Ascending aorta (tissue), 2 donors: Measurements from ENCODE around the gene FKBP1B. TPM values are rescaled to one million over a fixed set of nuclear protein-coding genes. Genes with fewer than 3 reads are reported as not detected.
A peak's percentile ranks its signal among the peaks of the same experiment; 100 is the strongest.

Experiments
- DNase-seq, 2 donors: peaks; one replicate each; pipeline ENCODE4 v3.0.0-alpha.2; 2019; ENCODE audit warnings: low spot score in 2 of 2
- H3K27ac ChIP-seq, 2 donors: fragments of 200-600 bp; sonication (generic); one replicate each; pipeline ENCODE4 v1.5.1; 2016 to 2017; ENCODE audit warnings: mild to moderate bottlenecking in 1 of 2
- H3K27me3 ChIP-seq: fragments of 200-600 bp; sonication (generic); one replicate; pipeline ENCODE4 v1.5.1; 2017
- H3K36me3 ChIP-seq, 2 donors: fragments of 200-600 bp; sonication (generic); one replicate each; pipeline ENCODE4 v1.5.1; 2016
- H3K4me1 ChIP-seq, 2 donors: fragments of 200-600 bp; sonication (generic); one replicate each; pipeline ENCODE4 v1.5.1; 2016 to 2017; ENCODE audit warnings: mild to moderate bottlenecking in 1 of 2
- H3K4me3 ChIP-seq, 2 donors: fragments of 200-600 bp; sonication (generic); one replicate each; pipeline ENCODE4 v1.5.1; 2016 to 2017; ENCODE audit warnings: mild to moderate bottlenecking in 1 of 2
- H3K9me3 ChIP-seq, 2 donors: fragments of 200-600 bp; sonication (generic); one replicate each; pipeline ENCODE4 v1.5.1; 2016
- intact Hi-C: fragments of 100-400 bp; cut with DNase I; formaldehyde crosslinking; loops from one replicate; pipeline ENCODE4 v1.15.1; 2023
- total RNA-seq: library from RNA; depleted of rRNA; stranded (reverse); fragments of >200 nt; gene quantifications from one replicate; pipeline ENCODE4 v1.1.0, GENCODE V29; 2016
- TF ChIP-seq, protein P1 (sequence below), 3 experiments: fragments of 200-600 bp in 2 of 3; fragments of 450-650 bp in 1 of 3; sonication (generic) in 2 of 3; IDR thresholded peaks; one replicate each; pipeline ENCODE4 v1.5.1; 2016 to 2019; ENCODE audit warnings: antibody characterized with exemption in 3 of 3, mild to moderate bottlenecking in 1 of 3, moderate library complexity in 1 of 3

Gene FKBP1B
- total RNA-seq, result not detected

GRCh38 chr2:24049485-24050021, at the start of gene FKBP1B:
TSS of gene FKBP1B (plus strand) at chr2:24049741. CDS start at chr2:24049850, 109 bp downstream.
- H3K27ac ChIP-seq, result peak within 1 kb of the TSS; percentile 65 to 82
- no peaks in the 10 kb centered on the region for H3K9me3 ChIP-seq
- H3K27me3 ChIP-seq, result no peaks in the 10 kb centered on the region
- TF ChIP-seq, protein P1, sequence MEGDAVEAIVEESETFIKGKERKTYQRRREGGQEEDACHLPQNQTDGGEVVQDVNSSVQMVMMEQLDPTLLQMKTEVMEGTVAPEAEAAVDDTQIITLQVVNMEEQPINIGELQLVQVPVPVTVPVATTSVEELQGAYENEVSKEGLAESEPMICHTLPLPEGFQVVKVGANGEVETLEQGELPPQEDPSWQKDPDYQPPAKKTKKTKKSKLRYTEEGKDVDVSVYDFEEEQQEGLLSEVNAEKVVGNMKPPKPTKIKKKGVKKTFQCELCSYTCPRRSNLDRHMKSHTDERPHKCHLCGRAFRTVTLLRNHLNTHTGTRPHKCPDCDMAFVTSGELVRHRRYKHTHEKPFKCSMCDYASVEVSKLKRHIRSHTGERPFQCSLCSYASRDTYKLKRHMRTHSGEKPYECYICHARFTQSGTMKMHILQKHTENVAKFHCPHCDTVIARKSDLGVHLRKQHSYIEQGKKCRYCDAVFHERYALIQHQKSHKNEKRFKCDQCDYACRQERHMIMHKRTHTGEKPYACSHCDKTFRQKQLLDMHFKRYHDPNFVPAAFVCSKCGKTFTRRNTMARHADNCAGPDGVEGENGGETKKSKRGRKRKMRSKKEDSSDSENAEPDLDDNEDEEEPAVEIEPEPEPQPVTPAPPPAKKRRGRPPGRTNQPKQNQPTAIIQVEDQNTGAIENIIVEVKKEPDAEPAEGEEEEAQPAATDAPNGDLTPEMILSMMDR (IDR thresholded peaks at IDR 0.05), result no peak
- H3K4me1 ChIP-seq, result peaks cover 0 to 17% of the 10 kb centered on the region in 2 donors
- intact Hi-C loops, result loop anchor here (2.0 kb wide), 1 partner anchor 73 kb away; the partner anchor contains the start of genes FAM228B and PFN4
- H3K36me3 ChIP-seq, result no peaks in the 10 kb centered on the region
- peak within 1 kb of the TSS; percentile 61 to 95 for H3K4me3 ChIP-seq
- DNase-seq, result peak in 1 of 2 donors; percentile 82

DNA sequence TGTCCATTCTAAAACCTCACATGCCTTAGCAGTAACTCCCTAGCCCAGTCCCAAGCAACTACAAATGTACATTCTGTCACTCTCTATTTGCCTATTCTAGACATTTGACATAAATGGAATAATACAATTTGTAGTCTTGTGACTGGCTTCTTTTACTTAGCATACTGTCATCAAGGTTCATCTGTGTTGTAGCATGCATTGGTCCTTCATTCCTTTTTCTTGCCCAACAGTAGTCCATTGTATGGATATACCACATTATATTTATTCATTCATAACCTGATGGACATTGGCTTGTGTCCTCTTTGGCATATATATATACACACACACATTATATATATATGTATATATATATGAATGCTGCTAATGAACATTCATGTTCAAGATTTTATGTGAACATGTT, 41.8 kb upstream of the FKBP1B start:
- peaks cover 5% of the 10 kb centered on the region for H3K27me3 ChIP-seq
- intact Hi-C loops, result no loop called here
- H3K9me3 ChIP-seq, result no peaks in the 10 kb centered on the region
- H3K4me1 ChIP-seq, result peaks cover 0 to 5% of the 10 kb centered on the region in 2 donors
- no peak overlapping the region for H3K4me3 ChIP-seq
- H3K27ac ChIP-seq, result no peak overlapping the region
- no peak for DNase-seq
- no peaks in the 10 kb centered on the region for H3K36me3 ChIP-seq
- TF ChIP-seq, protein P1 (IDR thresholded peaks at IDR 0.05), result no peak

DNA sequence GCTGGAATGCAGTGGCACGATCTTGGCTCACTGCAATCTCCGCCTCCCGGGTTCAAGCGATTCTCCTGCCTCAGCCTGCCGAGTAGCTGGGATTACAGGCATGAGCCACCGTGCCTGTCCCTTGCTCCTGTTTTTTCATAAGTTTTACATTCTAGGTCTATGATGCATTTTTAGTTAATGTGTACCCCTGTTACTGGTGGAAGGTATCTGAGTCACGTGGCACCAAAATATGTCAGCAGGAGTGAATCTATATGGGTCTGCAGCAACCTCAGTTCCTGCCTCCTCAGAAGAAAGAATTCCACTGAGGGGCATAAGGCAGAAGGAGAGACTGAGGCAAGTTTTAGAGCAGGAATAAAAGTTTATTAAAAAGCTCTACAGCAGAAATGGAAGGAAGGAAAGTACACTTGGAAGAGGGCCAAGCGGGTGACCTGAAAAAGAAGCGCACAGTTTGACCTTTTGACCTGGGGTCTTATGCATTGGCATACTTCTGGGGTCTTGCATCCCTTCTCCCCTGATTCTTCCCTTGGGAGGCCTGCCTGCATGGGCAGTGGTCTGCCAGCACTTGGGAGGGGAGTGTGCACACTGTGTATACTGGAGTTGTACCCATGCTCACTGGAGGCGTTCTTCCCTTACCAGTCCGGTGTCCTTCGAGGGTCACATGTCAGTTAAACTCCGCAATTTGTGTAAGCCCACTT, 40.7 kb upstream of the FKBP1B start:
- H3K9me3 ChIP-seq, result no peaks in the 10 kb centered on the region
- no peak overlapping the region for H3K27ac ChIP-seq
- no peaks in the 10 kb centered on the region for H3K36me3 ChIP-seq
- intact Hi-C loops, result no loop called here
- peaks cover 0 to 5% of the 10 kb centered on the region in 2 donors for H3K4me1 ChIP-seq
- peaks cover 5% of the 10 kb centered on the region for H3K27me3 ChIP-seq
- H3K4me3 ChIP-seq, result no peak overlapping the region
- no peak for DNase-seq
- TF ChIP-seq, protein P1 (IDR thresholded peaks at IDR 0.05), result no peak

- intact Hi-C loops, result no loop called here
- TF ChIP-seq, protein P1 (IDR thresholded peaks at IDR 0.05), result no peak
- H3K4me3 ChIP-seq, result no peak overlapping the region
Measured at GRCh38 chr2:24009367-24009679, 40.2 kb upstream of the FKBP1B start.

DNA sequence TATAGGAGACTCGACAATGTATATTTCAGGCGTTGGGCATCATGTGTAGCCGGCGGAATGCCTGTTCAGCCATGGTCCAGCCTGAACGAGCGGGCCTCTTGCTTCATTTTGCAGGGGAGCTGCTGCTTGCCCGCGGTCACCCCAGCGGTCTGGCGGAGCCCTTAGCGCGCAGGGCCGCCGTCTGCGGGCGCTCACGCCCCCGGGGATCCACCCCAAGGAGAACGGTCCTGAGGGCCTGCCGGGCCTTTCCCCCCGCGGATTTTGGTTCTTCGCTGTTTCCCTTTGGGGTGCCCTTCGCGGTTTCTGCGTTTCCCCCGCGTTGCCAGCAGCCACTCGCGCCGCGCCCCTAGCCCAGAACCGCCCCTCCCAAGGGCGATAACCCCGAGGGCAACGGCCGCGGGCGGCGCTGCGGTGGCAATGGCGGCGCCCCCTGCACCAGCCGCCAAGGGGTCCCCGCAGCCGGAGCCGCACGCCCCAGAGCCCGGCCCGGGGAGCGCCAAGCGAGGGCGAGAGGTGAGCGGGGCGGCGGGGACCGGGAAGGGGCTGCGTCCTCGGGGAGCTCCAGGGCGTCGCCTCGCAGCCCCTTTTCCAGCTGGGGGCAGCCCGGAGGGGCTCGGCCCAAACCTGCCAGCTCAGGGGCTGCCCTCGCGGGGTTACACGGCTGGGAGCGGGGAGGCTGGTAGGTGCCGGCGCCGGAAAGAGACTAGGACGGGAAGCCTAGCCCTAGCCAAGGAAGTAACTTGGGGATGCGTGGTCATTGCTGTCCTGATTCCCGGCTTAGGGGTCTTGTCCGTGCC, 39.7 kb upstream of the FKBP1B start, which contains the start of gene MFSD2B:
Gene MFSD2B (plus strand): TSS at position 406 of the 797 bp plus-strand sequence. CDS start 12 bp downstream, at position 418.
- no peak for DNase-seq
- H3K4me3 ChIP-seq, result peak within 1 kb of the TSS; percentile 42 to 49
- no peak within 1 kb of the TSS for H3K27ac ChIP-seq
- intact Hi-C loops, result no loop called here
- H3K27me3 ChIP-seq, result peaks cover 5% of the 10 kb centered on the region
- no peaks in the 10 kb centered on the region for H3K36me3 ChIP-seq
- TF ChIP-seq, protein P1 (IDR thresholded peaks at IDR 0.05), result no peak
- peaks cover 0 to 5% of the 10 kb centered on the region in 2 donors for H3K4me1 ChIP-seq
- H3K9me3 ChIP-seq, result no peaks in the 10 kb centered on the region

More at GRCh38 chr2:24009367-24009679, 40.2 kb upstream of the FKBP1B start:
- H3K4me1 ChIP-seq, result peaks cover 0 to 5% of the 10 kb centered on the region in 2 donors
- no peaks in the 10 kb centered on the region for H3K9me3 ChIP-seq
- peaks cover 5% of the 10 kb centered on the region for H3K27me3 ChIP-seq
- DNase-seq, result no peak
- H3K36me3 ChIP-seq, result no peaks in the 10 kb centered on the region
- no peak overlapping the region for H3K27ac ChIP-seq
